MM.1S (cell line): ENCODE data around the gene HTRA3.

Experiments used
- CTCF ChIP-seq: fragments of 300-600 bp; sonication (generic); IDR thresholded peaks from 2 replicates; pipeline ENCODE4 v1.5.1; 2016; ENCODE audit warnings: antibody characterized with exemption, low read length, mixed read lengths
- EZH2 ChIP-seq: fragments of 300-600 bp; sonication (generic); optimal IDR thresholded peaks from 2 replicates; pipeline ENCODE3; 2017; ENCODE audit warnings: low read depth, mild to moderate bottlenecking, antibody characterized with exemption, low read length, mixed read lengths
- EZH2phosphoT487 ChIP-seq: fragments of 300-600 bp; sonication (generic); IDR thresholded peaks from 2 replicates; pipeline ENCODE4 v1.6.1; 2018; ENCODE audit warnings: antibody characterized with exemption, low read length

GRCh38 chr4:8283161-8283560 is 13.6 kb downstream of the HTRA3 start:
- TF ChIP-seq CTCF (no peak), EZH2 (no peak), EZH2phosphoT487 (no peak)
